OCI-LY3 (cell line): ENCODE data around the gene TNFAIP8L3.

Experiments used
- H2AFZ ChIP-seq: fragments of 200-600, 300-600 bp; shearing (Covaris generic); 2 replicates; pipeline ENCODE4 v1.6.0; 2014; ENCODE audit warnings: antibody characterized with exemption, low read depth, low read length
- H3K27ac ChIP-seq: fragments of 200-600, 300-600 bp; sonication (generic); 2 replicates; pipeline ENCODE4 v1.5.1; 2014; ENCODE audit warnings: mild to moderate bottlenecking, low read length, moderate library complexity, mixed read lengths
- H3K27me3 ChIP-seq: fragments of 200-600, 300-600 bp; sonication (generic); 2 replicates; pipeline ENCODE4 v1.6.1; 2014; ENCODE audit warnings: low read depth, low read length, mixed read lengths
- H3K36me3 ChIP-seq: fragments of 200-600, 300-600 bp; sonication (generic); replicated peaks from 2 replicates; pipeline ENCODE3; 2014; ENCODE audit warnings: low read depth, low read length, mixed read lengths
- H3K4me1 ChIP-seq: fragments of 300-600, 200-600 bp; sonication (generic); 2 replicates; pipeline ENCODE4 v1.6.1; 2014; ENCODE audit warnings: low read length, mixed read lengths
- H3K4me2 ChIP-seq: fragments of 200-600, 300-600 bp; sonication (generic); 2 replicates; pipeline ENCODE4 v1.6.1; 2014; ENCODE audit warnings: low read length, mixed read lengths
- H3K4me3 ChIP-seq: fragments of 300-600, 200-600 bp; sonication (generic); 2 replicates; pipeline ENCODE4 v1.5.1; 2014; ENCODE audit warnings: antibody characterized with exemption, mild to moderate bottlenecking, low read length, moderate library complexity
- H3K79me2 ChIP-seq: fragments of 300-600, 200-600 bp; shearing (Covaris generic); 2 replicates; pipeline ENCODE4 v1.6.1; 2014; ENCODE audit warnings: mild to moderate bottlenecking, low read length, mixed read lengths
- H3K9ac ChIP-seq: fragments of 300-600, 200-600 bp; shearing (Covaris generic); 2 replicates; pipeline ENCODE4 v1.6.0; 2014; ENCODE audit warnings: mild to moderate bottlenecking, low read length, moderate library complexity
- H3K9me3 ChIP-seq: fragments of 200-600, 300-600 bp; shearing (Covaris generic); 2 replicates; pipeline ENCODE4 v1.6.1; 2014; ENCODE audit warnings: low read length, mixed read lengths; ENCODE audit not compliant: insufficient read depth
- H4K20me1 ChIP-seq: fragments of 200-600, 300-600 bp; sonication (generic); 2 replicates; pipeline ENCODE4 v1.6.1; 2016; ENCODE audit warnings: low read length, mixed read lengths; ENCODE audit not compliant: insufficient read depth
- CTCF ChIP-seq: fragments of 200-600, 300-600 bp; sonication (generic); IDR thresholded peaks from 2 replicates; pipeline ENCODE4 v1.5.1; 2014; ENCODE audit warnings: antibody characterized with exemption, low read length, low read depth
- EZH2phosphoT487 ChIP-seq: fragments of 200-600 bp; shearing (Covaris generic); IDR thresholded peaks from 2 replicates; pipeline ENCODE4 v1.6.1; 2018; ENCODE audit warnings: antibody characterized with exemption, mixed run types, low read depth

The TNFAIP8L3 gene

GRCh38 chr15:51089699-51090453 is 4.8 kb downstream of the TNFAIP8L3 start:
- H3K27me3 ChIP-seq: peaks cover 41% of the 10 kb centered on the region
- no peaks in the 10 kb centered on the region for H3K36me3 ChIP-seq
- no peaks in the 10 kb centered on the region for H3K9me3 ChIP-seq
- H3K79me2 ChIP-seq: no peaks in the 10 kb centered on the region
- no peak overlapping the region for H2AFZ ChIP-seq
- no peak overlapping the region for H3K4me3 ChIP-seq
- no peak overlapping the region for H3K4me2 ChIP-seq
- TF ChIP-seq CTCF (no peak), EZH2phosphoT487 (no peak)
- no peaks in the 10 kb centered on the region for H4K20me1 ChIP-seq
- no peaks in the 10 kb centered on the region for H3K4me1 ChIP-seq
- no peak overlapping the region for H3K27ac ChIP-seq
- no peak overlapping the region for H3K9ac ChIP-seq

- Histone ChIP-seq H2AFZ (no peak overlapping the region), H3K36me3 (no peaks in the 10 kb centered on the region), H3K9ac (no peak overlapping the region), H3K4me1 (no peaks in the 10 kb centered on the region), H3K79me2 (no peaks in the 10 kb centered on the region), H4K20me1 (no peaks in the 10 kb centered on the region), H3K9me3 (no peaks in the 10 kb centered on the region), H3K4me3 (no peak overlapping the region), H3K27me3 (peaks cover 41% of the 10 kb centered on the region), H3K27ac (no peak overlapping the region), H3K4me2 (no peak overlapping the region)
- TF ChIP-seq CTCF (no peak), EZH2phosphoT487 (no peak)
These were observed 5.7 kb downstream of the TNFAIP8L3 start for GRCh38 chr15:51089041-51089440.

GRCh38 chr15:51088585-51088984 is 6.1 kb downstream of the TNFAIP8L3 start:
- Histone ChIP-seq H3K4me2 (no peak overlapping the region), H2AFZ (no peak overlapping the region), H4K20me1 (no peaks in the 10 kb centered on the region), H3K27me3 (peaks cover 41% of the 10 kb centered on the region), H3K4me3 (no peak overlapping the region), H3K4me1 (no peaks in the 10 kb centered on the region), H3K9me3 (no peaks in the 10 kb centered on the region), H3K27ac (no peak overlapping the region), H3K79me2 (no peaks in the 10 kb centered on the region), H3K36me3 (no peaks in the 10 kb centered on the region), H3K9ac (no peak overlapping the region)
- TF ChIP-seq EZH2phosphoT487: no peak
- TF ChIP-seq CTCF: no peak

GRCh38 chr15:51087513-51087912 is 7.2 kb downstream of the TNFAIP8L3 start:
- no peak overlapping the region for H2AFZ ChIP-seq
- H3K9me3 ChIP-seq: no peaks in the 10 kb centered on the region
- TF ChIP-seq EZH2phosphoT487: no peak
- TF ChIP-seq CTCF: no peak
- H3K4me3 ChIP-seq: no peak overlapping the region
- no peaks in the 10 kb centered on the region for H3K4me1 ChIP-seq
- H3K79me2 ChIP-seq: no peaks in the 10 kb centered on the region
- no peaks in the 10 kb centered on the region for H4K20me1 ChIP-seq
- H3K27ac ChIP-seq: no peak overlapping the region
- peaks cover 37% of the 10 kb centered on the region for H3K27me3 ChIP-seq
- no peak overlapping the region for H3K4me2 ChIP-seq
- H3K9ac ChIP-seq: no peak overlapping the region
- H3K36me3 ChIP-seq: no peaks in the 10 kb centered on the region
